Left renal pelvis (tissue), 4 donors: Measurements from ENCODE around the gene DSTYK. TPM values are rescaled to one million over a fixed set of nuclear protein-coding genes. Genes with fewer than 3 reads are reported as not detected.

Experiments used
- DNase-seq, 4 donors: peaks; one replicate each; pipeline ENCODE4 v3.0.0-alpha.2; 2013; ENCODE audit warnings: low read depth in 4 of 4, low spot score in 3 of 4
- polyA plus RNA-seq, 4 donors: library from polyadenylated mRNA; unstranded; fragments of 120-200 nt; gene quantifications; one replicate each; pipeline ENCODE4 v1.2.1, GENCODE V29; 2013; ENCODE audit not compliant: insufficient read length in 4 of 4

The DSTYK gene
- polyA plus RNA-seq, 4 donors = 16.4 to 20.4 (median 17.5) TPM

- no peak for DNase-seq
These were observed 14.6 kb upstream of the DSTYK start for GRCh38 chr1:205225901-205226765.

- no peak for DNase-seq
These were observed 13.2 kb upstream of the DSTYK start for GRCh38 chr1:205224736-205225135.

GRCh38 chr1:205220421-205220820 is 8.9 kb upstream of the DSTYK start:
- no peak for DNase-seq

DNA sequence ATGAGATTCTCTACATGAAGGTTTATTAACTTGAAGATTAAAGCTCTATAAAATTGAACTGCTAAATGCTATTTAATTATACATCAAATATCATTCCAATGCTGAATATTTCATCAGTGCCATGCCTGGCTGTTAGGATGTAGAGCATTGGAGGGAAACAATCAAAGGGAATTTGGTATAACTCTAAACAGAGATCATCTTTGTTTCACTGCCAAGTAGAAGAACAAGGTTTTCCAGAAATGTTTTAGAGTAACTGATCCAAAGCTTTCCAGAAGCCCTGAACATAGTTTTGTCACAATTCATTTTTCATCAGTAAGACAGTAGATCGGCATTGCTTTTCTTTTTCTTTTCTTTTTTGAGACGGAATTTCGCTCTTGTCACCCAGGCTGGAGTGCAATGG is 5.9 kb upstream of the DSTYK start:
- DNase-seq = no peak

DNA sequence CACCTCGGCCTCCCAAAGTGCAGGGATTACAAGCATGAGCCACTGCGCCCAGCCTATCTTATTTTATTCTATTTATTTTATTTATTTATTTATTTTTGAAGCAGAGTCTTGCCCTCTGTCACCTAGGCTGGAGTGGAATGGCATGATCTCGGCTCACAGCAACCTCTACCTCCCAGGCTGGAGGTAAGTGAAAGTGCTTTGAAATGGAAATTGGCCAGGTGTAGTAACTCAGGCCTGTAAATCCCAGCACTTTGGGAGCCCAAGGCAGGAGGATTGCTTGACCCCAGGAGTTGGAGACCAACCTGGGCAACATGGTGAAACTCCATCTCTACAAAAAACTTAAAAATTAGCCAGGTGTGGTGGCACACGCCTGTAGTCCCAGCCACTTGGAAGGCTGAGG is 5.1 kb upstream of the DSTYK start:
- no peak for DNase-seq

DNA sequence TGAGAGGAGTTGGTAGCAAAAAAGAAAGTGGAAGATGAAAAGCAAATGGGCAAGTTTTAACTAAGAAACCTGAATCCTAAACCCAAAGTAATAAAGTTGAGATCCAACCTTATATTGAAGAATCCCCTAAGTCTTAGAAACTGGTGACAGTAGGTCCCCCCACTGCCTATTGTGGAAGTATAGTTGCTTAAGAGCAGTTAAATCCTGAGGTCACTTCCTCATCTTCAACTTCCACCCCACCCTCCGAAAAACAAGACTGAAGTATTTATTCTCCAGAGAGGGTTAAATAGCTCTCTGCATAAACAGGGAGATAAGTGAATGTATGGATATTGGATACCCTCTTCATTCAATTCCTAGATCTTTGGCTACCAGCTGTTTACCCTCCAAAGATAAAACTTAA is 3.3 kb upstream of the DSTYK start:
- no peak for DNase-seq

DNA sequence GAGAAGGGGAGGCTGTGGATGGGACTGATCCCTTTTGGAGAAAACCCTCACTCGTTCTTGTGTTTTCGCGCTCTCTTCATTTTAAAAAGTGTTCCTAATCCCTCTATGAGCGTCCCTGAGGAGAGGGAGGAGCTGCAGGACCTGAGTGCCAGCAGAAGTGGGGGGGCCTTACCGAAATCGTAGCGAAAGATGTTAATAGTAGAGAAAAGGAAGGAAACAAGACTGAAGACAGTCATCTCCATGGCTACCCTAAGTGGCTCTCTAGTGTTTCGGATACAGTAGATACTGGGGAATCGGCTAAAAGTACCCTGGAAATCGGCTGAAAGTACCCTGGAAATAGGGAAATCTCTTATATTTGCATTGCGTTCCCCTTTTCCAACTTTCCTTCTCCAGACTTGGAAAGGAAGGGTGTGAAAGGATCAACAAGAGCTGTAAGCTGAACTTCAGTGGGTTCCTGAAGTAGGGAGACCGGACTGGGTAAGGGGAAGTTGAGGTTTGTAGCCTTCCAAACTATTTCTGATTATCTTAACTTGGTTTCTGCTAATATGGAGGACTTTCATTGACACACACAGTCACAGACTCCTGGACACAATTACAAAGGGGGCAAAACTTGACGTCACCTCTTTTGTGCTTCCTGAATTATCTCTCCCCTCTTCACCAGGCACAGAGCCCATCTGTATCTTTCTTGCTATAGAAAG is 486 bp upstream of the DSTYK start:
- no peak for DNase-seq

GRCh38 chr1:205210756-205211168 is 740 bp downstream of the DSTYK start:
- DNase-seq = no peak

DNA sequence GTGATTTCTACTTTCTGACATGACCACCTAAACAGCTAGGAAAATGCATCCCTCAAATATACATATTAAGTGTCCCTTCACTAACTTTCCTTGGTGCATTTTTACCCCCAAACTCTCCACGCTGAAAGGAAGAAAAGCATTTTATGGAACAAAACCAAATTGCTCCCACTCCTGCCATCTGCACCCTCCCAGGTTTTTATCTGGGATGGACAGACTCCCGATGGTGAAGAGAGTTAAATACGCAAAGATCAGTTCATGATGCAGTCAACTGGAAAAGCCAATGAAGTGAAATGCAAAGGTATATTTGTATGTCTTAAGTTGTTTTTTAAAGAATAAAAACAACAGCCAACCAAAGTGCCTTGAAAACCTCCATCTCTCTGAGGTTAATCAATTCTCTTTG is 2.7 kb downstream of the DSTYK start:
- no peak for DNase-seq

GRCh38 chr1:205205055-205205454 is 6.4 kb downstream of the DSTYK start:
- DNase-seq = no peak

DNA sequence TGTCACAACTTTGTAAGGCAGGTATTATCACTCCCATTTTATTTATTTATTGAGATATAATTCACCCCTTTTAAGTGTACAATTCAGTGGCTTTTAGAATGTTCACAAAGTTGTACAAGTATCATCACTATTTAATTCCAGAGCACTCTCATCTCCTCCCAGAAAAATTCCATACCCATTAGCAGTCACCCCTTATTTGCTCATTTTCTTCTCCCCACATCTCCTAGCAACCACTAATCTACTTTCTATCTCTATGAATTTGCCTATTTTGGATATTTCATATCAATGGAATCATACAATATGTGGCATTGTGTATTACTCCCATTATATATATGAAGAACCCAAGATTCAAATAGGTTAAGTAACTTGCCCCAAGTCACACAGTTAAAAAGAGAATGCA is 7.0 kb downstream of the DSTYK start:
- no peak for DNase-seq

DNA sequence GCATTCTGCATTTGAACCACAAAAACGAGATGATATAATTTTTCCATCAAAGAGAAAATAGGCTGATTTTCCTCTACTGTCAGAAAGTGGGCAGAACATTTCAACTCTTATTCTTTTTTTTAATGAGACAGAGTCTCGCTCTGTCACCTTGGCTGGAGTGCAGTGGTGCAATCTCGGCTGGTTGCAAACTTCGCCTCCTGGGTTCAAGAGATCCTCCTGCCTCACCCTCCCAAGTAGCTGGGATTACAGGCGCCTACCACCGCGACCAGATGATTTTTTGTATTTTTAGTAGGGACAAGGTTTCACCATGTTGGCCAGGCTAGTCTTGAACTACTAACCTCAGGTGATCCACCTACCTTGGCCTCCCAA is 11.6 kb downstream of the DSTYK start:
- DNase-seq = no peak

GRCh38 chr1:205199090-205199930 is 12.2 kb downstream of the DSTYK start:
- DNase-seq = no peak

GRCh38 chr1:205192287-205192686 is 19.2 kb downstream of the DSTYK start:
- DNase-seq = no peak

DNA sequence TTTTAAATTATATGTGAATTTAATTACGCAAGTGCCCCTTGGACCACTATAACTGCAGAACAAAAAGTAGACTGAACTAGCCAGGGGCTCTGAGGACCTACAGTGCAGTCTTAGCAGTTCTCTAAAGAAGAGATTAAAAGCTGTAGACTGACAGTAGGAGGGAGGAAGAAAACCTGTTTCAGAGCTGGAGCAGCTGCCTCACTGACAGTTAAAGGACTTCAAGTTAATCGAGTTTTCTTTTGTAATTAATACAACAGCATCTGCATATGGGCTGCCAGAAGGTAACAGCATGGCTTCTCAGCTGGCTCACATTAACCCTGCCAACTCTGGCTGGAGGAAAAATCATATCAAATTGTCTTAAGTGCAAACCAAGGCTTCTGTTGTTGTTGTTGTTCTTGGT is 19.9 kb downstream of the DSTYK start:
- no peak for DNase-seq

DNA sequence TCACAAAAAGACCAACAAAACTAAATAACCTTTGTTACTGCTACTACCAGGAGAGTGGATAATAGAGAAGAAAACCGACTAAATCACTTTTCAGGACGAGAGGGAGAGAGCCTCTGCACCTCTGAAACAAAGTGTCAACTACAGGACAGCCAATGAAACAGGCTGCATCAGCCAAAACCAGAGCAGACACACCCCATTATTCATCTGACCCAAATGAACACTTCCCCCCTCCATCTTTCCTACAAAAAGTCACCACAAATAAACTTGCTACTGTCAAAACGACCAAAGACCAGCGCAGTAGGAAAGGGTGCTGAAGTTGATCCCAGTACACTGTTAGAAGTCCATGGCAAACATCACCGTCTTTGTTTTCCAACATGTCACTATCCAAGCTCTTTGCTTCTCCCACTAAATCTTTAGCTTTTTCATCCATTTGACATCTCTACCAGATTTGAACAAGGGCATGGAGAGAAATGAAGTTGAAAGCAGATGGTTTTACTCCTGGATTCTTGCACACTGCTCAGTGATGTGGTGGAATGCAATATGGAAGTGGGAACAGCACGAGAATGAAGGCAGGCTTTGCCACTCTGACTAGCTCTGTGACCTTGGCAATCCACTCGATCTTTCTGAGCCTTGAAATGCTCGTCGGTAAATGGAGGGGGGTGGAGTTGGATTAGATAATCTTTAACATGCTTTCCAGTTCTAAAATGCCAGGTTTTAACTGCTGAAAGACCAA is 20.5 kb downstream of the DSTYK start:
- DNase-seq = no peak

GRCh38 chr1:205189131-205189530 is 22.4 kb downstream of the DSTYK start:
- DNase-seq = no peak

- DNase-seq = no peak
These were observed 22.9 kb downstream of the DSTYK start for GRCh38 chr1:205188596-205188995.

GRCh38 chr1:205188098-205188497 is 23.4 kb downstream of the DSTYK start:
- no peak for DNase-seq

- no peak for DNase-seq
These were observed 24.1 kb downstream of the DSTYK start for GRCh38 chr1:205187420-205187819.

DNA sequence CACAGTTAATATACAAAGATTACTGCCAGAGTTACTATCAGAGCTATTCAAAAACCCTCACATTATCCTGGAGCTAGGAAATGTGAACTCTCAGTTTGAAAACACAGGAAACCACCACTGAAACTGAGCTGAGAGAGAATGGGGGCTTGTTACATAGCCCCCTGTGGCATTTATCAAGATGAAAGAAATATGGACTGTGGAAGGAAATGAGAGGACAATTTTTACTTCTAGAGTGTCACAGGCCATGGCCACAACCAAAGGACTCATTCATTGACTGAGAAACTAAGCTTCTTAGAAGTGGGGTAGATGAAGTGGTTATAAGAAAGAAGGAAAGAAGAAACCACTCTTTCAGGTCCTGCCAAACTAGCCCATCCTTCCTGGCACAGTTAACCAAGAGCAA is 25.3 kb downstream of the DSTYK start:
- DNase-seq = no peak
